Fibroblast of skin of left quadriceps (primary cell): Measurements from ENCODE around the gene RRBP1.

Experiments
- DNase-seq, 2 experiments: peaks; one replicate each; pipeline ENCODE4 v3.0.0-alpha.2; 2013; ENCODE audit warnings: low read depth in 2 of 2

The RRBP1 gene

GRCh38 chr20:17680836-17681725 lies 961 bp downstream of the RRBP1 start:
- DNase-seq = peak; percentile 31 to 39

DNA sequence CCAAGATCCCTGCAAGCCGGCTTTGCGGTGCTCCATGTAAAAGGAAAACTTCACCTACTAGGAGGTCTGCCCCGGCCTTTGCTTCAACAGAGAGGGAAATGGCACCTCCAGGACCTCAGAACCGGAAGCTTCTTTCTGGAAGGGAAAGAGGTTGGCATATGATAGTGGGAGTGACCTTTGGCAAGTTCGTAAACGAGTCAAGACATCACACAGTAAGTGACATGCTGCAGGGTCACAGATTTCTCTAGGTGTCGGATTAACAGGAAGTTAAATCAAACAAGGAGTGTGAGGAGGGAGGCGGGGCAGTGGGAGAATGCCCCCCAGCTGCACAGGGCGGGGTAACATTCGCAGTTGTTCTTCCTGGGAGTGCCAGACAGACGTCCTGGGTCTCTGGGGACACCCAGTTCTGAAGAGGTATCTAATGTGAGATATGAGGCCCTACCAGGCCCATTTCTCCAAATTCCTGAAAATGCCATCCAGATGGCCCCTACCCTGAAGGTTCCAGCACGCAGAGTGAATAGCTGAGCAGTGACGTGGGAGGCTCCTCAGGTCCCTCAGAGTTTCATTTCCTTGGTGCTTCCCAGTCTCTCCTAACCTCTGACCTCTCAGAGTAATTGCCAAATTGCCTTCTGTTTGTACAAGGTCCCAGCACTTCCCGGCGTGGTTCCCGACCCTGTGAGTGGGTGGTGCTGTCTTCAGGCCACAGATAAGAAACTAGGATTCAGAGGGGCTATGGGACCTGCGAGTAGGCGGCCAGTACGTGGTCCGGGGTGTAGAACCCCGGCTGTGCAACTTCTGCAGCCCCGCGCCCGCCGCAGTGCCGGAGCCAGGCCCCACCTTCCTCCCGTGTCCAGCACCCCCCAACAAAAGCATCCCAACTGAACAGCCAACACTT lies 1.9 kb downstream of the RRBP1 start:
- DNase-seq = peak; percentile 10 to 15

DNA sequence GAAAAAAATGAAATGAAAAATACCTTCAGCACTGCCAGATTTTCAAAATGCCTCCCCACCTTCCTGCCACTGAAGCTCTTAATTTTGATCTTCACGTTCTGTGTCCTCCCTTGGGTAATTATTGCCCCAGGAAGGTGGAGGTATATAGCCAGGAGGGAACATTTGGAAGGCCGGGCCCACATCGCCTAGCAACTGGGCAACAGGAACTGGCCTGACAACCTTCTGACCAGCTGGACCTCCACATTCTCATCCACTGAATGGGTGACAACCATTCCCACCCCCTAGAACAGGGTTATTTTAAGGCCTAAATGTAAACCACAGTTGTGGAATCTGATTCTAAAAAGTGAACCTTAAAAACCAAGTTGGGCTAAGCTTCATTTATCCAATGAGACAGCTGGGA lies 3.2 kb downstream of the RRBP1 start:
- no peak for DNase-seq

DNA sequence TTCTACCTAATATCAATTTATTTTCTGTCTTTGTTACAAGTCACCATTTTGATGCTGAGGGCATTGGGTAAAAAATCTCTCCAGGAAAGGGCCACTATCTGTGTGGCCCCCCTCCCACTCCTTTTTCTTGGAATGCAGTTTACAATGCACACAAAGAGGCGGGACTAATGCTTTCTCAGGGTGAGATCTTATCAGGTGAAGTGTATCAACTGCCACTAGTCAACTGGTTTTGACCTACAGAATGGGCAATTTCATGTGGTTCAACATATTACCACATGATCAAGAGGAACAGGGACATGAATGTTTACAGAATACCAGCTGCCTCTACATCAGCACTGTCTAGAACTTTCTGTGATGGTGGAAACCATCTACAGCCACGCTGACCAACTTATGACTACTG lies 3.7 kb downstream of the RRBP1 start:
- no peak for DNase-seq

- DNase-seq = no peak
Observed at GRCh38 chr20:17676942-17677341, 5.1 kb downstream of the RRBP1 start.

DNA sequence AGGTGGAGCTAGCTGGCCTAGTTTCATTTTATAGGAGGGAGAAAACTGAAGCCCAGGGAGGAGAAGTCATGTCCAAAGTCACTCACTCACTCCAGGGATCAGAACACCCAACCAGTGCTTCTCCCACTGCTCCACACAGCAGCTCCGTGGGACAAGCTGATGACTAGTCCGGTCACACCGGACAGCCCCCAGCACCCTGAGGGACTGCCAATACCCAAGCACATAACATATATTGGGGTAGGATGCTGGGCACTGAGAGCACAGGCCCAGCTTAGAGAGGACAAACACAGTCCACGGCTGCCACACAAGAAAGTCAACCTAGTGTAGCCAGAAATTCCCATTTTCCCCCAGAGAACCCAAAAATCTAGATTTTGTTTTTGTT lies 5.7 kb downstream of the RRBP1 start:
- DNase-seq = no peak

- no peak for DNase-seq
Observed at GRCh38 chr20:17675519-17676377, 6.3 kb downstream of the RRBP1 start.

GRCh38 chr20:17674722-17675518 lies 7.1 kb downstream of the RRBP1 start:
- DNase-seq = no peak

GRCh38 chr20:17673084-17673483 lies 9.0 kb downstream of the RRBP1 start:
- DNase-seq = no peak

DNA sequence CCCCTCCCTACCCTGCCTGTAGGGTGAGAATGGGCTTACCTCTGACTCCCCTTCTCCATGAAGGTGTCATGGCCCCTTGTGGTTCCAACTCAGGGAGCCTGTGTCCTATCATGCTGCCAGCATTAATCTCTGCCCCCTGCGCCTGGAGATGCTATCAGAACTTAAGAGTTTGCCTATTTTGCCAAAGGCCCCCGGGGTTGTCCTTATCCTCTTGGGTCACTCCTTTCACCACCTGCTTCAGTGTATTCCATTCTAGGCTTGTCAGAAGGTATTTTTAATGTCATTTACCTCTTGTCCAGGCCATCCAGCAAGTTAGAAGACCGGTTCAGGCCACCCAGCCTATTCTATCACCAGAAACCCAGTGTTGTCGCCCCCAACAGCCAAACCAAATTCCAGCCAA lies 10.5 kb downstream of the RRBP1 start:
- DNase-seq = no peak

DNA sequence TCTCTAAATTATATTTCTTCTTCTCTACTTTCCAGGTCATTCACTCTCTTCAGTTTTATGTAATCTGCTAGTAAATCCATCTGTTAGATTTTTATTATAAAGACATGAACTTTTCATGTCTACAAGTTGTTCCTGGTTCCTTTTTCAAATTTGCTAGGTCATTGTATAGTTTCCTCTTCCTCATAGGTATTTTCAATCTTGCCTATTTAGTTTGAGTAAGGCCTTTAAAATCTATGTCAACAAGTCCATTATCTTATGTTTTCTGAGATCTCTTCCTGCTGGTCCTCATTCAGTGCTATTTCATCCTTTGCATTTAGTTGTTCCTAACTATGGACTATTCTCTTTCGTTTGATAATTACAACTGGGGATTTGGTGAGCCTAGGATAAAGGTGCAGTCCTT lies 11.0 kb downstream of the RRBP1 start:
- no peak for DNase-seq

GRCh38 chr20:17669306-17669931 lies 12.6 kb downstream of the RRBP1 start:
- DNase-seq = no peak

- no peak for DNase-seq
Observed at GRCh38 chr20:17668432-17668831, 13.6 kb downstream of the RRBP1 start.

DNA sequence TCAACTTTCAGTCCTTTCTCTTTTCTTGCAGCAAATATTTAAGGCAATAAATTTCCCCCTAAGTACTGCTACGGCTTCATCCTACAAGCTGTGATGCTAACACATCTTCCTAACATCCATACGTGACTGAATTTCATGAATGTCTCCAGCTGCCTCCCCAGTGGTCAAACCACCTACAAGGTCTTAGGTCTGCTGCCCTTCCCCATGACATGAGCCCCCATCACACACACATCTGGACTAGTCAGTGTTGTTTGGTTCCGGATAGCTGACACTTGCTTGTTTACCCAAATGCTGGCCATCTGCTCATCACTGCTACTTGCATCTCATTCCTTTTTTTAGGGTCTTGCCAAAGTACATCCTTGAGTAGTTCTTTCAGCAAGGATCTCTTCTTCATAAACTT lies 14.6 kb downstream of the RRBP1 start:
- DNase-seq = no peak

DNA sequence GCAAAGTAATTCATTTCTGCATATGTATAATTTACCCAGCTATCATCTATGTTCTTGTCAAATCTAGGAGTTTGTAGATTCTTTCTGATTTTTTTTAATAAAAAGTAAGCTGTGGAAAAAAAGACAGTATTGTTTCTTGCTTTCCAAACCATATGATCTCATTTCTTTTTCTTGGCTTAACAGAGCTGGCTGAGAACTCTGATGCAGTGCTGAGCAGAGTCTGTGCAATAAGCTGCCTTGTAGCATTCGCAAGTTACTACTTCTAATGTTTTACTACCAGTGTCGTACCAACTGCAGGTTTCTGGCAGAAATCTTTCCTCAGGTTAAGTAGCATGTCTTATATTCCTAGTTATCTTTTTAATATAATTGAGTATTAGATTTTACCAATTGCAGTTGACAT lies 15.6 kb downstream of the RRBP1 start:
- DNase-seq = no peak

DNA sequence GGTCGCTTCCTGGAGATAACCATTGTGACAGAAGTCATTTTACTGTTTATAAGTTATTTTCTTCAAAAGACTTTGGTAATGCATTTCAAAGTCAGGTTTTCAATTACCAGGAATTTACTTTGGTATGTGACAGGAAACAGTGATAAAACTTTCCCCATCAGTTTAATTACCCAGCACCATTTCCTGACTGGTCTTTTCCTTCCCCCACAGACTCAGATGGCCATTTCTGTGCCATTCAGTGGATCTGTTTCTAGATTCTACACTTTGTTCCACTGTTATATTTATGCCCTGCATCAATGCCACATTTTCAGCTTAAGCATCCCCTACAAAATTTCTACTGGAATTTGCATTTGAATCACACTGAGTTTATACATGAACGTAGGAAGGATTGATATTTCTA lies 16.3 kb downstream of the RRBP1 start:
- DNase-seq = no peak

- no peak for DNase-seq
Observed at GRCh38 chr20:17664025-17664633, 17.9 kb downstream of the RRBP1 start.

DNA sequence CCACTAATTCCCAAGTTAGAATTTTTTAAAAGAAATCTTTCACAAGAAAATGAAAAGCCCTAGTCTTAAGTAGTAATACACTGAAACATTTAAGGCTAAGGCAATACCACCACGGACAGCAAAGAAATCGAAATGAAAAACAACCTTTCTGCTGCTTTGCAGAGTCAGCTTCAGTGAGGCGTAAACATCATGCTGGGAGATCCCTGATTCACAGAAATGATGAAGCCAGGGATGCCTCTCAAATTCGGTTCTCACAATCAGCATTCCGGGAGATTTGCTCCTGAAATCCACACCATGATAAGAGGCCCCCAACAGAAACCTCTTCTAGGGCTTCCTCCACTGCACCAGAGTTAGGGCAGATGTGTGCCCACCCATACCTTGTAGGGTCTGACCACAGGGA lies 18.6 kb downstream of the RRBP1 start:
- no peak for DNase-seq

DNA sequence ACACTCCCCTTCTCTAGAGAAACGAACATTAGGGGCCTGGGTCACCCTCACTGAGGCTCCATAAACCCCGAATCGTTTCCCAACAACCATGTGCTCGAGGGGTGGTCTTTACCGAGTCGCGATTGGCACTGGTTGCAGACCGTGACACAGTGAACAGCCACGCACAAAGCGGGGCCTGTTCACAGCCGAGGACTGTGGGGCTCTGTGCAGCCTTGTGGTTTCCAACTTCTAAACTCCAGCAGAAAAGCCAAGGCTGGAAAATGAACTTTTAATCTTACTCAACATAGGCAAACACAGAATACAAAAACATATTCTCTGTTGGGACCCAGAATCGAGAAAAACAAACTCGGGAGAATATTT lies 19.0 kb downstream of the RRBP1 start:
- no peak for DNase-seq

DNA sequence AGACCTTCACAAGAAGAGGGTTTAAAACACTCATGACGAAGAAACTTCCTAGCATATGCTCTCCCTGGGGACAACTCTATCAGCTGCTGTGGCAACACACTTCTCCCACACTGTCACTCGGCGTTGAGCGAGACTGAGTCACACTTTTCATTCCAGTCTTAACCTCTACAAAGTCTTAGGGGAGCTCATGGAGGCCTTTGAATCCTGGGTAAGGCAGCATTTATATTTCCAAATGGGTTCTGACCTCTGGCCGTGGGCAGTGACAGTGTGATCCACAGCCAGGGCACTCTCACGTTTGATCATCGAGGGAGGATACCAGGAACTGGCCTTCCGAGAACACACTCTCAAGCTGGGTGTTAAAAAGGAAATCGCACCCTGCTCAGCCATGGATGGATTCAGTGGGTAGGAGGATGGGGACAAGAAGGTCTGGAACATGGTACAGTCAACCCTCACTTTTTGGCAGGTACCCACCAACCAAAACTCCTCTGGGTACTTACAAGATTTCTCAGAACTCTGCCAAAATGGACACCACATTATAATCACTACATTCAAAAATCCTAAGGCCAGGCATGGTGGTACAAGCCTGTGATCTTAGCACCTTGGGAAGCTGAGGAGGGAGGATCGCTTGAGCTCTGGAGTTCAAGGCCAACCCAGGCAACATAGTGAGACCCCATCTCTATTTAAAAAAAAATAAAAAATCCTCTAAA lies 19.6 kb downstream of the RRBP1 start:
- DNase-seq = peak; percentile 34 to 38
